ENCODE data around the gene RFPL3.

The RFPL3 gene

GRCh38 chr22:32410459-32410858 lies 52.8 kb downstream of the RFPL3 start:
- in situ Hi-C loops (cut with MboI; ENCODE audit: low sequenced_read_pairs) = no loop called here
